GM12892 (cell line): Measurements from ENCODE around the gene CD302.

ENCODE experiments used
- POLR2A ChIP-seq: IDR thresholded peaks from 2 replicates; pipeline ENCODE4 v1.6.1; 2011; ENCODE audit warnings: low read depth, low read length, control low read depth
- POLR2AphosphoS5 ChIP-seq: IDR thresholded peaks from 2 replicates; pipeline ENCODE4 v1.6.1; 2011; ENCODE audit warnings: low read depth, low read length, control low read depth
- TAF1 ChIP-seq: IDR thresholded peaks from 2 replicates; pipeline ENCODE4 v1.6.1; 2011; ENCODE audit warnings: low read depth, mild to moderate bottlenecking, control low read depth, low read length, borderline replicate concordance

GRCh38 chr2:159785195-159785594 lies 12.8 kb downstream of the CD302 start:
- TF ChIP-seq POLR2AphosphoS5 (no peak), POLR2A (no peak), TAF1 (no peak)
